Ovary (tissue), 9 donors: Measurements from ENCODE around the gene ADARB2. TPM values are rescaled to one million over a fixed set of nuclear protein-coding genes. Genes with fewer than 3 reads are reported as not detected.

Experiments used
- DNase-seq, 5 donors: peaks; one replicate each; pipeline ENCODE4 v3.0.0-alpha.2; 2019 to 2020
- H3K27ac ChIP-seq, 2 donors: fragments of 200-600 bp; one replicate each; pipeline versions ENCODE4 v1.5.1 to v1.8.0; 2019 to 2022
- H3K27me3 ChIP-seq: fragments of 200-600 bp; one replicate; pipeline ENCODE4 v1.8.0; 2022
- H3K36me3 ChIP-seq: fragments of 200-600 bp; sonication (generic); one replicate; pipeline ENCODE4 v1.5.1; 2019
- H3K4me1 ChIP-seq: one replicate; pipeline ENCODE4 v1.8.1; 2013; ENCODE audit warnings: mild to moderate bottlenecking, moderate library complexity; ENCODE audit not compliant: insufficient read depth
- H3K4me3 ChIP-seq: fragments of 200-600 bp; sonication (generic); one replicate; pipeline ENCODE4 v1.5.1; 2017
- H3K9me3 ChIP-seq, 2 donors: fragments of 200-600 bp in 1 of 2; sonication (generic) in 1 of 2; one replicate each; pipeline versions ENCODE4 v1.5.1 to v1.8.1; 2013 to 2019; ENCODE audit warnings: mild to moderate bottlenecking in 1 of 2, moderate library complexity in 1 of 2
- CTCF ChIP-seq, 3 donors: fragments of 450-650 bp in 2 of 3; fragments of 200-600 bp in 1 of 3; IDR thresholded peaks; one replicate each; pipeline versions ENCODE4 v1.5.1 to v1.8.0; 2016 to 2022; ENCODE audit warnings: antibody characterized with exemption in 3 of 3, mild to moderate bottlenecking in 1 of 3
- EP300 ChIP-seq: sonication (generic); formaldehyde crosslinking; IDR thresholded peaks from one replicate; pipeline ENCODE4 v1.6.1; 2017; ENCODE audit warnings: antibody characterized with exemption
- POLR2A ChIP-seq: fragments of 450-650 bp; IDR thresholded peaks from one replicate; pipeline ENCODE4 v1.6.1; 2017; ENCODE audit warnings: antibody characterized with exemption, mild to moderate bottlenecking, moderate library complexity
- WGBS, 3 donors: extraction: QIAGEN DNeasy Blood & Tissue Kit in 1 of 3; methylation state at CpG; one replicate each; pipeline versions ENCODE4 v1.1.5 to v1.1.7; 2013 to 2017; 5-methylcytosine and 5-hydroxymethylcytosine counted together
- intact Hi-C, 4 donors: fragments of 100-400 bp; cut with DNase I; formaldehyde crosslinking; loops; one replicate each; pipeline versions ENCODE4 v1.11.0 to v1.15.1; 2022 to 2023
- polyA plus RNA-seq, 2 donors: library from polyadenylated mRNA; stranded (reverse); fragments of 200-250 nt in 1 of 2; fragments of 350-450 nt in 1 of 2; fragmentation: Illumina TruSeq in 1 of 2; extraction: RNeasy Lipid Tissue Mini Kit (QIAGEN cat#74804) in 1 of 2; gene quantifications; one replicate each; pipeline ENCODE4 v1.2.3, GENCODE V29; 2013 to 2014
- total RNA-seq, 7 donors: library from RNA; depleted of rRNA in 2 of 7; stranded (reverse); fragments of >200 nt in 2 of 7; fragmentation: NEBNext Ultra II Directional in 3 of 7; extraction: Animal tissue kit (Norgen Biotek cat#: 25700) in 3 of 7; gene quantifications; one replicate each; pipeline versions ENCODE4 v1.1.0 to v1.2.4, GENCODE V29; 2016 to 2023
- donor health status: DM: no; HTN: no; CAD: no; lungs with moderate emphysema.
- donor health status: DM: no; HTN: no; CAD: no.
- donor health status: Bipolar disorder and iron deficiency.
- donor health status: DM: yes; HTN: yes; CAD: no.
- donor health status: DM: no; HTN: no; CAD: no.
- donor health status: DM: yes; HTN: yes; CAD: no.

ADARB2 gene
- total and polyA plus RNA-seq, 9 donors, result 0.12 to 2.0 (median 0.36) TPM; not detected in 2

GRCh38 chr10:1369665-1370064 is 367.7 kb downstream of the ADARB2 start:
- DNase-seq, result no peak
- intact Hi-C loops, result no loop called here
- 58 to 68% (median 63%) methylated on average over 7 of the region's 7 CpGs for WGBS, 3 donors
- no peak for TF ChIP-seq POLR2A
- TF ChIP-seq CTCF (IDR thresholded peaks at IDR 0.05), result no peak
- no peak overlapping the region for H3K27ac ChIP-seq
- H3K4me1 ChIP-seq, result no peaks in the 10 kb centered on the region
- H3K27me3 ChIP-seq, result no peaks in the 10 kb centered on the region
- H3K4me3 ChIP-seq, result no peak overlapping the region
- H3K36me3 ChIP-seq, result no peaks in the 10 kb centered on the region
- no peaks in the 10 kb centered on the region for H3K9me3 ChIP-seq

- Histone ChIP-seq H3K36me3 (no peaks in the 10 kb centered on the region), H3K9me3 (no peaks in the 10 kb centered on the region), H3K4me3 (no peak overlapping the region), H3K27ac (no peak overlapping the region), H3K27me3 (no peaks in the 10 kb centered on the region), H3K4me1 (no peaks in the 10 kb centered on the region)
- no peak for DNase-seq
- TF ChIP-seq EP300 (no peak), CTCF (IDR thresholded peaks at IDR 0.05) (no peak), POLR2A (no peak)
- intact Hi-C loops, result no loop called here
- 67 to 77% (median 71%) methylated on average over 7 of the region's 7 CpGs for WGBS, 3 donors
Observed at GRCh38 chr10:1369197-1369596, 368.1 kb downstream of the ADARB2 start.

- 9 to 34% (median 28%) methylated on average over 10 to 14 of the region's 14 CpGs for WGBS, 3 donors
- no peaks in the 10 kb centered on the region for H3K27me3 ChIP-seq
- no peak overlapping the region for H3K4me3 ChIP-seq
- H3K9me3 ChIP-seq, result no peaks in the 10 kb centered on the region
- H3K4me1 ChIP-seq, result no peaks in the 10 kb centered on the region
- TF ChIP-seq CTCF (IDR thresholded peaks at IDR 0.05) (no peak), POLR2A (no peak), EP300 (no peak)
- H3K27ac ChIP-seq, result no peak overlapping the region
- peak in 1 of 5 donors; percentile 47 for DNase-seq
- intact Hi-C loops, result no loop called here
- H3K36me3 ChIP-seq, result no peaks in the 10 kb centered on the region
Observed at GRCh38 chr10:1368842-1369171, 368.5 kb downstream of the ADARB2 start.

GRCh38 chr10:1367938-1368841 is 369.1 kb downstream of the ADARB2 start:
- Histone ChIP-seq H3K4me1 (no peaks in the 10 kb centered on the region), H3K9me3 (no peaks in the 10 kb centered on the region), H3K27me3 (no peaks in the 10 kb centered on the region), H3K27ac (no peak overlapping the region), H3K36me3 (no peaks in the 10 kb centered on the region), H3K4me3 (no peak overlapping the region)
- intact Hi-C loops, result no loop called here
- no peak for DNase-seq
- TF ChIP-seq EP300, result no peak
- no peak for TF ChIP-seq POLR2A
- no peak for TF ChIP-seq CTCF (IDR thresholded peaks at IDR 0.05)
- 89 to 92% (median 90%) methylated on average over 23 to 24 of the region's 24 CpGs for WGBS, 3 donors
